HG02678 (cell line): Measurements from ENCODE around the gene RILPL1.
"Not testable (repeated sequence)": the region's sequence is repeated elsewhere in the genome, so short reads cannot be mapped to it uniquely, and the experiment has no call there.

Experiments used
- ATAC-seq: cut with Tn5 transposase; IDR thresholded peaks from one replicate; pipeline ENCODE4 v1.9.1; 2021; ENCODE audit warnings: mild to moderate bottlenecking, moderate library complexity; ENCODE audit not compliant: unreplicated experiment

RILPL1 gene

DNA sequence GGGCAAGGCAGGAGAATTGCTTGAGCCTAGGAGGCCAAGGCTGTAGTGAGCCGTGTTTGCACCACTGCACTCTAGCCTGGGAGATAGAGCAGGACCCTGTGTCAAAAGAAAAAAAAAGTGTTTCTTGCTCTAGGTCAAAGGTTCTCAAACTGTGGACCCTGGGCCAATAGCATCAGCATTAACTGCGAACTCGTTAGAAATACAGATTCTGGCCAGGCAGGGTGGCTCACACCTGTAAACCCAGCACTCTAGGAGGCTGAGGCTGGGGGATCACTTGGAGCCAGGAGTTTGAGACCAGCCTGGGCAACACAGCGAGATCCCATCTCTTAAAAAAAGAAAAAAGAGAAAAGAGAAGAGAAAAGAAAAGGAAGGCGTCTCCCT, 97.9 kb downstream of the RILPL1 start:
- no peak for ATAC-seq

DNA sequence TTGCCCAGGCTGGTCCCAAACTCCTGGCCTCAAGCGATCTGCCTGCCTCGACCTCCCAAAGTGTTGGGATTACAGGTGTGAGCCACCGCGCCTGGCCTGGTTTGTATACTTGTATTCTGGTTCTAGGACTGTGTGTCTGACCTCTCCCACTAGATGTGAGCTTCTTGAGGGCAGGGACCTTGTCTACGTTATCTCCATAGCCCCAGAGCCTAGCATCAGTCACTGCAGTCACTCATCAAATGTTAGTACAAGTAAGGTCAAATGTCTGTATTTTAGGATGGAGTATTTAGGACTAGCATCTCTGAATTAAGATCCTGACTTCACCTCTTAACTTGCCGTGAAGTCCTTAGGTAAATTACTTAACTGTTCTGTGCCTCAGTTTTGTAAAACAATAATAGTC, 99.9 kb downstream of the RILPL1 start:
- no peak for ATAC-seq

DNA sequence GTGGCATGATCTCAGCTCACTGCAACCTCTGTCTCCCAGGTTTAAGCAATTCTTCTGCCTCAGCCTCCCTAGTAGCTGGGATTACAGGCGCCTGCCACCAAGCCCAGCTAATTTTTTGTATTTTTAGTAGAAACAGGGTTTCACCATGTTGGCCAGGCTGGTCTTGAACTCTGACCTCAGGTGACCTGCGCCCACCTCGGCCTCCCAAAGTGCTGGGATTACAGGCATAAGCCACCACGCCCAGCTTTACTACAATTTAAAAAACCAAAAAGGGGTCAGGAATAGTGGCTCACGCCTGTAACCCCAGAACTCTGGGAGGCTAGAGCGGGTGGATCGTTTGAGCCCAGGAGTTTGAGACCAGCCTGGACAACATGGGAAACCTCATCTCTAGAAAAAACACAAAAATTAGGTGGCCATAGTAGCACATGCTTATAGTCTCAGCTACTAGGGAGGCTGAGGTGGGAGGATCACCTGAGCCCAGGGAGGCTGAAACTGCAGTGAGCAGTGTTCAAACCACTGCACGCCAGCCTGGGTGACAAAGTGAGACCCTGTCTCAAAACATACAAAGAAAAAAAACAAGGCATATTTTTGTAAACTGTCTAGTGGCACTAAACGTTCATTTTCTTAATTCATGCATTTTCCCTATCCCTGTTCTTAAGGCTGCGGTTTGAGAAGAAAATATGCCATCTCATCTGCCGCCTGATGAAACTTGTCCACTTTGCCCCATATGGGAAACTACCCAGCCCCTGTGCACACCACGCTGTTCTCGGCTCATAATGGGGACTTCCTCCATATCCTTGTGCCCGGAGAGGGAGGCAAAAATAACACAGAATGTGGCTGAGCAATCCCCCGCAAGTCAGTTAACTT, 101.3 kb downstream of the RILPL1 start:
- ATAC-seq, result not testable (repeated sequence)

DNA sequence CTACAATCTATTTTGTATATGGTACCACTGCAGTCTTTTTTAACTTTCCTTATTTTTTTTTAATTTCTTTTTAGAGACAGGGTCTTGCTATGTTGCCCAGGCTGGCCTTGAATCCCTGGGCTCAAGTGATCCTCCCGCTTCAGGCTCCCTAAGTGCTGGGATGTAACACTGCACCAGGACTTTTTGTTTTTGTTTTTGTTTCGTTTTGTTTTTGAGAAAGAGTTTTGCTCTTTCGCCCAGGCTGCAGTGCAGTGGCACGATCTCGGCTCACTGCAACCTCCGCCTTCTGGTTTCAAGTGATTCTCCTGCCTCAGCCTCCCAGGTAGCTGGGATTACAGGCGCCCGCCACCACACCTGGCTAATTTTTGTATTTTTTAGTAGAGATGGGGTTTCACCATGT, 104.4 kb downstream of the RILPL1 start:
- not testable (repeated sequence) for ATAC-seq

DNA sequence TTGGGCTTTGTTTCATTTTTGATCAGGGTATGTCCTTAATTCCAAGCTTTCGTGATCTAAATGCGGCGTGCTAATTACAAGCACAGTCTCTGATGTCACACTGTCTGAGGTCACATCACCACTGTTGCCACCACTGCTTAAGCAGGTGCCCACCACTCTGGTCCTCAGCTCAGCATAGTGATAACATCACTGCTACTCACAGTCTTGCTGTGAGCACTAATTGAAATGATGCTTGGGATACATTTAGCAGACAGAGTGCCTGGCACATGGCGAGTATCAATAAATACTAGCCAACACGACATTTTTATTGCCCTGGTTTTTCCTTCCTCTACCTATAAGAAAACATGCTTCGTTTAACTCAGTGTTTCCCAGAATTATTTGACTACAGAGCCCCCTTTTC, 104.9 kb downstream of the RILPL1 start:
- ATAC-seq, result no peak

DNA sequence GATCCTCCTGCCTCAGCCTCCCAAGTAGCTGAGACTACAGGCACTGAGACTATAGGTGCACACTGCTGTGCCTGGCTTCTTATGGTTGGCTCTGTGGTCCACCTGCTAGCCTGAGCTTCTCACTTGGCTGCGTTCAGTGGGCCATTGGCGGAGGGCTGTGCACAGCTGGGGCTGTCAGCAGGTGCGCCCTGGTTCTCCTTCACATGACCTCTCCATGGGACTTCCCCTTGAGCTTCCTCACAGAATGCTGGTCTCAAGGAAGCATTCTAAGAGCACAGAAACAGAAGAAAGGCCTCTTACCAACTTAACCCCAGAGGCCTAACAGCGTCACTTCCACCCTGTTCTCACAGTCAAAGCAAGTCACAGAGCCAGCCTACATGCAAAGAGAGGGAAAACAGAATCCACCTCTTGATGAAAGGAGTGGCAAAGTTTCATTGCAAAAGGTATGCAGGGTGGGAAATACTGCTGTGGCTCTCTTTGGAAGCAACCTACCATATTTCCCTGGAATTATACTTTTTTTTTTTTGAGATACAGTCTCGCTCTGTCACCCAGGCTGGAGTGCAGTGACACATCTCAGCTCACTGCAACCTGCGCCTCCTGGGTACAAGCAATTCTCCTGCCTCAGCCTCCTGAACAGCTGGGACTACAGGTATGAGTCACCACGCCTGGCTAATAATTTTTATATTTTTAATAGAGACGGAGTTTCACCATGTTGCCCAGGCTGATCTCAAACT, 106.3 kb downstream of the RILPL1 start:
- ATAC-seq, result peak; percentile 94

DNA sequence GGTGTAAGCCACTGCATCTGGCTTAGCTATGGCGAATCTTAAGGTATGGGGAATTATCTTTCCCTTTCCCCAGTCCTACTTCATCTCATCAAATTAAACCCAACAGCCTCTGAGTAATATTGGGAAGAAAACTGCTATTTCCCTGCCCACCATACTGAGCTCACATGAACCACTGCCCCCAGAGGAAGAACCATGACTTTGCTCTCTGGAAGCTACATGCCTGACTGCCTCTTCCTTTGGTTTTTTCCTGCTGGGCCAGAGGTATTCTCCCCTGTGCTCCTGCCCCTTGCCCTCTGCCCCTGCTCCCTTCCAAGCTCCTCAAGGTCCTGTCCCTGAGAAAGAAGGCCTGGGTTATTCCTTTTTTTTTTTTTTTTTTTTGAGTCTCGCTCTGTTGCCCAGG, 112.2 kb downstream of the RILPL1 start:
- no peak for ATAC-seq
